ENCODE measurements around the gene PACRGL.

Gene PACRGL

GRCh38 chr4:20700007-20700761 is at the start of gene PACRGL:
PACRGL (plus strand) TSS chr4:20700458; CDS start chr4:20704482, 4,024 bp downstream.
- peak; percentile 96 for DNase-seq

GRCh38 chr4:20652226-20652885 is 47.9 kb upstream of the PACRGL start:
- no peak for DNase-seq

- no peak for DNase-seq
Observed at GRCh38 chr4:20658456-20658855, 41.8 kb upstream of the PACRGL start.

GRCh38 chr4:20662851-20663250 is 37.4 kb upstream of the PACRGL start:
- no peak for DNase-seq

GRCh38 chr4:20666012-20666860 is 34.0 kb upstream of the PACRGL start:
- no peak for DNase-seq

GRCh38 chr4:20672262-20672661 is 28.0 kb upstream of the PACRGL start:
- DNase-seq: no peak

- no peak for DNase-seq
Observed at GRCh38 chr4:20675786-20676185, 24.5 kb upstream of the PACRGL start.

- no peak for DNase-seq
Observed at GRCh38 chr4:20676501-20677197, 23.6 kb upstream of the PACRGL start.

GRCh38 chr4:20678400-20678799 is 21.9 kb upstream of the PACRGL start:
- no peak for DNase-seq

GRCh38 chr4:20679951-20680350 is 20.3 kb upstream of the PACRGL start:
- DNase-seq: no peak

GRCh38 chr4:20680736-20681135 is 19.5 kb upstream of the PACRGL start:
- DNase-seq: no peak

- DNase-seq: no peak
Observed at GRCh38 chr4:20681271-20681670, 19.0 kb upstream of the PACRGL start.

- no peak for DNase-seq
Observed at GRCh38 chr4:20682853-20683252, 17.4 kb upstream of the PACRGL start.

GRCh38 chr4:20683766-20684165 is 16.5 kb upstream of the PACRGL start:
- DNase-seq: no peak

- no peak for DNase-seq
Observed at GRCh38 chr4:20684852-20685763, 15.2 kb upstream of the PACRGL start.

- no peak for DNase-seq
Observed at GRCh38 chr4:20687864-20688263, 12.4 kb upstream of the PACRGL start.

- no peak for DNase-seq
Observed at GRCh38 chr4:20696815-20697214, 3.4 kb upstream of the PACRGL start.

GRCh38 chr4:20698382-20698781 is 1.9 kb upstream of the PACRGL start:
- DNase-seq: no peak

- DNase-seq: no peak
Observed at GRCh38 chr4:20698820-20699219, 1.4 kb upstream of the PACRGL start.

- no peak for DNase-seq
Observed at GRCh38 chr4:20711335-20711734, 11.1 kb downstream of the PACRGL start.

GRCh38 chr4:20723019-20723418 is 22.8 kb downstream of the PACRGL start:
- DNase-seq: no peak

- DNase-seq: no peak
Observed at GRCh38 chr4:20723463-20723862, 23.2 kb downstream of the PACRGL start.

All from activated effector memory CD4-positive, alpha-beta T cell treated with anti-CD3 and anti-CD28 coated beads, Interleukin-2, amount 50 U/mL, for 16 hours (primary cell).